Activated CD8-positive, alpha-beta memory T cell treated with anti-CD3 and anti-CD28 coated beads, Interleukin-2, amount 10 ng/mL, durations not matched to agents 7 days and 5 days (primary cell): ENCODE data around the gene CBX2. TPM values are rescaled to one million over a fixed set of nuclear protein-coding genes. Genes with fewer than 3 reads are reported as not detected.

ENCODE experiments used
- total RNA-seq, 2 experiments: library from RNA; stranded (reverse); gene quantifications; one replicate each; pipeline ENCODE4 v1.2.3, GENCODE V29; 2021

The CBX2 gene
- total RNA-seq, 2 experiments from 2014 or later = 5.3 to 6.8 TPM

Other genes starting within 250 kb of the CBX2 start
- not detected for gene RBFOX3, start 167.1 kb upstream of the CBX2 start, total RNA-seq
- under 1 TPM; 0.23 TPM for gene ENPP7, start 47.2 kb upstream of the CBX2 start, total RNA-seq
- 1 to 10 TPM; 6.8 to 8.6 TPM for gene CBX8, start 18.9 kb downstream of the CBX2 start, total RNA-seq
- 10 to 100 TPM; 28.3 to 36.7 TPM for gene CBX4, start 61.3 kb downstream of the CBX2 start, total RNA-seq